HG03442 (cell line): ENCODE results near the gene PIGW.
"Not testable (repeated sequence)": the region's sequence is repeated elsewhere in the genome, so short reads cannot be mapped to it uniquely, and the experiment has no call there.

Source experiments
- ATAC-seq: cut with Tn5 transposase; IDR thresholded peaks from one replicate; pipeline ENCODE4 v1.9.1; 2021; ENCODE audit warnings: mild to moderate bottlenecking, moderate library complexity; ENCODE audit not compliant: unreplicated experiment

The PIGW gene

DNA sequence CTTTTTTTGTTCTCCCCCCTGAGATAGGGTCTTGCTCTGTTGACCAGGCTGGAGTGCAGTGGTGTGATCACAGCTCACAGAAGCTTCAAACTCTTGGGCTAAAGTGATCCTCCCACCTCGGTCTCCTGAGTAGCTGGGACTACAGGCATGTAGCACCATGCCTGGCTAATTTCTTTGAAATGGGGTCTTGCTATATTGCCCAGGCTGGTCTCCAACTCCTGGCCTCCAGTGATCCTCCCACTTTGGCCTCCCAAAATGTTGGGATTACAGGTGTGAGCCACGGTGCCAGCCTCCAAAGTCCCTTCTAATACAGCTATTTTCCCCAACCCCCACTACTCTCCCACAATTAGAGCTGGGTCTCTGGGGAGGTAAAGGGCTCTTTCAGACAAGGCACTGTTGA, 26.3 kb upstream of the PIGW start:
- ATAC-seq: not testable (repeated sequence)

DNA sequence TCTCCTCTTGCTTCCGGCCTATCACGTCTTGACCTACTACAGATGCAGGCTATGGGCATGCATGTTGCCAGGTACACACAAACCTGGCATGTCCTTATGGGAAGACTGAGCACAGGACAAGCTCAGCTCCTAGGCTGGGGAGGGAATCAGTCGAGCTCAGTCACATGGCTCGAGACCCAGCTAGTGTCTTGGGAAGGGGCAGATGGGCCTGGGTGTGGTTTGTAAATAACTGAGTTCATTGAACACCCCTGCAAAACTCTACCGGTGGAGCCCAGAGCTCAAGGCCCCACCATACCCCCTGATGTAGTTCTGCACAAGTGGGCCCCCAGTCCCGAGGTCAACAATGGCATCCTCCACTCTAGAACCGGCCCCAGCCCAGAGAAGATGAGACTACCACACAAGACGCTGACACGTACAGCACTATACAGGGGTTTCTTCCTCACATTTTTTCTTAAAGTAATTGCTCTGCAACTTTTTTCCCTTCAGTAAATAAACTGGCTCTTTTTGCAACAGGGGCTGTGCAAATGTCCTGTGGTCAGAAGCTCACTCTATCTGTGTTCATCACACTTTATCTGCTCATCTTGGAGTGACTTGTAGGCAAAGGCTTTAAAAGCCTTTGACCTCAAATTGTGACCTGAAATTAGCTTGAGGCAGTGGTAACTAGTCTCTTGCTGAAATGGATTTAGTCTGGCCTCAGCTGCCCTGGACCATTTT, 25.4 kb upstream of the PIGW start:
- no peak for ATAC-seq

- ATAC-seq: no peak
Observed at GRCh38 chr17:36510636-36511035, 24.2 kb upstream of the PIGW start.

DNA sequence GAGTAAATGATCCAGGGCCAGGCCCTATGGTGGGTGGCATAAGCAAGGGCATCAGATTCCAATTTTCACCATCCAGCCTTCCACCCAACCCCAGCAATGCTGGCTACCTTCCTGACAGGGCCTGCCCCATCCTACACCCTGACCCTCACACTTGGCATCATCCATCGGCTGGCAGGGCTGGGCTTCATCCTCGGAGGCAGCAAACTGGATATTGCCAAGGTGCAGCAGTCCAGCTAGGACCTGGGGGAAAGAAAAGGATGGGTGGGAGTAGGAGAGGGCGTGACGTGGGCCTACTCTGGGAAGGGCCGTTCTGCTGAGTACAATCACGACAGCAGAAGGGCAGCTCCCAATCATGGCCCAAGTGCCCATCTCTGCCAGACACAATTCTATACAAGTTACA, 23.6 kb upstream of the PIGW start:
- ATAC-seq: no peak

DNA sequence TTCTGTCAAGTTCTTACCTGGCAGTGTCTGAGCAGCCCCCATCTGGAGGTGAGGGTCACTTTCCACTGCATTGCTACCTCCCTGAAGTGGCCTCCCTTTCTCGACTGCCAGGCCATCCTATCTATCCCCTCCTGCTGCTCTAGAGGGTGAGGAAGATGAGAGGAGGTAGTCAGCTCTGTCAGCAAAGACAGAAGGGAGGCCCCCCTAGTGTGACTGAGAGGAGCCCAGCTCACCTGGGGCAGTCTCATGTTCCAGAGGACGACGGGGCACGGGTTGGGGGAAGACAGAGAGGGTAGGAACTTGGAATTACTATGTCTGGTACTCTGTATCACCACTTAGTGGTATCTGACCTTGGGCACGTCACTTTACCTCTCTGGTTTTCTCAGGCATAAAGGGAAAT, 22.1 kb upstream of the PIGW start:
- ATAC-seq: no peak

DNA sequence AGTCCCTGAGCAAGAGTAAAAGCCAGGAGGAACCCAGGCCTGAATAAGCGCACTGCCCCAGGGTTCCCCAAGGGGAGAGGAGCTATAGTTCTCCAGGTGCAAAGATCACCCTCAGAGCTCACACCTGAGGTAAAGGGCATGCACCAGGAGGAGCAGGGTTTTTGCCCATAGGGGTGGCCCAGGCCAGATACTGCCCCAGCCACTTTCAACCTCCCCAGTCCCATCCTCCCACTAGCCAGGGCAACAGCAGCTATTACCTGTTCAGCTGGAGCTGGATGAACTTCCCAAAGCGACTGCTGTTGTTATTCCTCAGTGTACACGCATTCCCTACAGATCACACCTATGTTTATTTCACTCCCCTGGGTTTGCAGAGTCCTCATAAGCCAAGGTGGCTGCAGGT, 19.9 kb upstream of the PIGW start:
- no peak for ATAC-seq

DNA sequence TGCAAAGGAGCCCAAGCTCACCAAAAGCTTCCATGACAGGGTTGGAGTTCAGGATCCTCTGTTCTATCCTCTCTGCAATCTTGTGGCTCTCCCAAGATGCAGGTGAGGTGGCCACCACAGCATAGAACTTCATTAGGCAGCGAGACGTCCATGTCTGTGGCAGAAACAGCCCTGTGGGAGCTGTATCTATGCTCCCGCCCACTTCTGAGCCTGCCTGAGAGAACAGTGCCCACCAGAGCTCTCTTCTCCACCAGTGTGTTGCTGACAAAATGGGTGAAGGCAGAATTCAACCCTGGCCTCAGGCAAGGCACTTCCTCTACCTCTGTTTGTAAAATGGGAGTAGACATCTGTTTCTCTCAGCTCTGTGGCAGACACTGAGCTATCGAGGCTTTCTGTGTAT, 18.9 kb upstream of the PIGW start:
- no peak for ATAC-seq

- no peak for ATAC-seq
Observed at GRCh38 chr17:36523113-36523512, 11.7 kb upstream of the PIGW start.

DNA sequence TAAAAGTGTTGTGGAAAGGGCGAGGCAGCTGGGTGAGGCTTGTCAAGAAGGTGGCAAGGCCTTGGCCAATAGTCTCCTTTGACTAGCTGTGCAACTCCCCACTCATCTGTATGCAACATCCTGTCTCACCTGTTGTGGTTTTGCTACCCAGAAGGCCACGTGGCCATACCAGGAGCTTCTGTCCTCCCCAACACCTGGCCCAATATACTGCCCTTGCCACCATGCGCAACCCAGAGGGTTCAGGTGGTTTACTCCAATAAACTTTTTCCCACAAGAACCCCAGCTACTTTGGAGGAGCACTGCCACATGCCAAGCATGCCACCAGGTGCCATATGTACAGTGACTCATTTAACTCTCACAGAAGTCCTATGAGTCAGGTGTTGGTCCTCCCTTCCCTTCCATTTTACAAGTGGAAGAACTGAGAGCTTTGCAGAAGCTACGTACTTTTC, 10.3 kb upstream of the PIGW start:
- no peak for ATAC-seq

DNA sequence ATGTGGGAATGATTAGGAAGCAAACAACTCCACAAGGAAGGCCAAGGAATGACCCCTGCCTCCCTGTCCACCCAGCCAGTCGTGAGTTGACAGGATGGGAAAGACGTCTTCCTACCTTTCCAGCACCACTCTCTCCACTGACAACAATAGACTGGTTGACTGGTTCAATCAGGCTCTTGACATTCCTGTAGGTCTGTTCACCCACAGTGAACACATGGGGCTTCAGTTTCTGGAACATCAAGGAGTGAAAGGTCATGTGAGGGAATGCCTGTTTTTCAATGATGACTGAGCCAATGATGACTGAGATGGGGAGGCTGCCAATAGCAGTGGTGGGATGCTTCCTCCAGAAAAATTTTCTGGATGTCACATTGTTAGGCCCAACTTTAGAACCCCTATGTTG, 9.7 kb upstream of the PIGW start:
- no peak for ATAC-seq

GRCh38 chr17:36525888-36526287, 8.9 kb upstream of the PIGW start:
- no peak for ATAC-seq

GRCh38 chr17:36527621-36528250, 7.1 kb upstream of the PIGW start:
- no peak for ATAC-seq

DNA sequence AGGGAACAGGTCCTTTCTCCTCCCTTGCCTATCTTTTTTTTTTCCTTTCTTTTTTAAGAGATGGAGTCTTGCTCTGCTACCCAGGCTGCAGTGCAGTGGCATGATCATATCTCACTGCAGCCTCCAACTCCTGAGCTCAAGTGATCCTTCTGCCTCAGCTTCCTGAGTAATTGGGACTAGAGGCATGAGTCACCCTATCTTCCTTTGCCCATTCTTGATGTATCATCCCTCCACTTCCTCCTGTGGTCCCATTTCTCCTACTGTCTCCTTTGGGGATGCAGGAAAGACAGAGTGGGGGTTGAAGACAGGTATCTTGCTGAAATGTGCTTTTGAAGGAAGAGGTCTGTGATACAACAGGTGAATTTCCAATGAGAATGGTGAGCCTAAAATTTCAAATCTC, 5.7 kb upstream of the PIGW start:
- no peak for ATAC-seq

DNA sequence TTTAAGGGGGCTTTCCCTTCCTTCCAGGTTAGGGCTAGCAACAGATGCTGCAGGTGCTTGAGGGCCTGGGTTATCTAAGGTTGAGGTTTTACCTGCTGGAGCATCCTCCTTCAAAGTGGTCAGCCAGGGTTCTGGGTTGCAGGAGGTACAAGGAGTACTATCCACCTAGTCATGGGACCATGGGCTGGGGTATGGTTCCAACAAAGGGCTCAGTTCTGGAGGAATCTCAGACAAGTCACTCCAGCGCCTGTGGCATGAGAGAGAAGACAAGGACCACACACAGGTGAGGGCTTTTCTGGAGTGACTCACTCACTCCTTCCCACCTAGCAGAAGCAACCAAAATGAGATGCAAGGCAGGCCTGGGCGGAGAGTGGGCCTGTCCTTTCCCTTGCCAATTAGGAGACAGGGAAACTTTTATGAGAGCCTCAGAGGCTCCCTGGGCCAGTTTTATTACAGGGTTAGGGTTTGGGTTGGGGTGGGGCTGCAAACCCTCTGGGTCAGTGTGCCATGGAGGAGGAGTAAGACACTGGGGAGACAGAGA, 2.3 kb upstream of the PIGW start:
- ATAC-seq: no peak

DNA sequence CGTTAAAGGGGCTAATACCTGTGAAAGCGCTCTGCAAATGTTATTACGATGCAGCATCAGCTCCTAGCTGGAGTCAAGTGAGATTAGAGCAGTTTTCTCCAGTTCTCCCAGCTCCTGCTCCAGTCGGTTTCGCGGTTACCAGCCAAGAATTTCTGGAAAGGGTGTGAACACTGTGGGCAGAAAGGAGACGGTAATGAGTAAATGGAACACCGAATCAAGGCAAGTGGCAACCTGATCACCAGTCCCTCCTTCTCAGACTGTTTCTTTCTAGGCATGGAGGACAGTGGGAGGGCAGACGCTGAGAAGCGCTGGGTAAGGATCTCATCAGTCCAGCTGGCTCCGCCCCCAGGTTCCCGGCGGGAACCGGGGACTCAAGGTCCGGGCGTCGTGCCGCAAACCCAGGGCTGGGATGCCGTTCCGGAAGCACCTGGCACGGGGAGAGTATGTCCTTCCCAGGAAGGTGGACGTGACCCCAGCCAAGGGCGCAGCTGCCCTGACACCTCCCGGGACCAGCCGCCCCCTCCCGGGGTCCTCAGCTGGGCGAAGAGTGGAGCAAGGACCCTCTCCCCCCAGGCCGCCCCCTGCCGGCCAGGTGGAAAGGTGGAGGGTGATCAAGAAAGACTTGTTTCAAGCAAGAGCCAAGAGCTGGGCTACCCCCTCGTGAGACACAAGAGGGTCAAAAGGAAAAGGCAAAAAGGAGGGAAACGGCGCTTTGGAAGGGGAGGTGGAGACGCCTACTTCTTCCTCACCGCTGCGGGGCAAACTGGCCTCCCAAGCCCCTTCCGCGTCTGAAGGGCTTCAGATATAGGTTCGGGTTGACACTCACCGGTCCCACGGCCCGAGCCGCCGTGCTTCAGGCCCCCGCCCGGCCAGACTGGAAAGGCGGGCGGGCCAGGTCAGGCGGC, 600 bp upstream of the PIGW start:
- peak; percentile 26 for ATAC-seq

DNA sequence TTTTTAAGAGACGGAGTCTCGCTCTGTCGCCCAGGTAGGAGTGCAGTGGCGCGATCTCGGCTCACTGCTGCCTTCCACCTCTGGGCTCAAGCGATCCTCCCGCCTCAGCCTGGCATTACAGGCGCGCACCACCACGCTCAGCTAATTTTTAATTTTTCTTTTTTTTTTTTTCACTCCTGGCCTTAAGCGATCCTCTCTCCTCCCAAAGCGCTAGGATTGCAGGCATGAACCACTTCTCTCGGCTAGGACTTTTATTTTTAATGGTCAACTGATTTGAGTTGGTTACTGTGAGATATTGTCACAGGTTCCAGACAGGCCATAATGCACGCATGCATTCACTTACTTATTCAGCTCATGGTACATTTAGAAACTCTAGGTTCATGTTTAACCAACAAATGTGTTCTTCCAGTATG, 888 bp downstream of the PIGW start:
- ATAC-seq: no peak

GRCh38 chr17:36540696-36541095, 5.9 kb downstream of the PIGW start:
- no peak for ATAC-seq

DNA sequence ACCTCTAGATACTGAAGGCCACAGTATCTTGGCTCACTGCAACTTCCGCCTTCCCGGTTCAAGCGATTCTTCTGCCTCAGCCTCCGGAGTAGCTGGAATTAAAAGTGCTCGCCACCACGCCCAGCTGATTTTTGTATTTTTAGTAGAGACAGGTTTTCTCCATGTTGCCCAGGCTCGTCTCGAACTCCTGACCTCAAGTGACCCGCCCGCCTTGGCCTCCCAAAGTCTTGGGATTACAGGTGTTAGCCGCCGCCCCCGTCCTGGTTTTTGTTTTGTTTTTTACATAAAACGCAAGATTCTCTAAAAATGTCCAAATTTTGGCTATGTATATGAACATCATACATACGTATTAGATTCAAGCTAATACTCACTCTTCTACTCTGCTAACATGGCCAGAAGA, 8.0 kb downstream of the PIGW start:
- ATAC-seq: no peak

DNA sequence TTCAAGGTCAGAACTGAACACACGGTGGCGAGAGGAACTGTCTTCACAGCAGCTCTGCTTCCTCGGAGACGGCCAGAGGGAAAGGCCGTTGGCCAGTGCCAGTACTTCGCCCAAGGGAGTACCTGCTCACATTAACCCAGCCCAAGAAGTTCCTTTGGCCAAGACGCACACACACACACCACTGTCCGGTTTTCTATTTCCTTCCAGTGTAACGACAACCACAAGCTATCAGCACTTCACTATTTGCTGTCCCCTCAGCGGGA, 9.2 kb downstream of the PIGW start:
- ATAC-seq: no peak

GRCh38 chr17:36544307-36545076, 9.7 kb downstream of the PIGW start, which contains the start of gene GGNBP2:
Gene GGNBP2, plus strand, starts transcription at chr17:36544919. Its CDS starts 806 bp downstream, at chr17:36545725.
- ATAC-seq: peak; percentile 50

- ATAC-seq: peak; percentile 37
Observed at GRCh38 chr17:36545077-36545464, 10.3 kb downstream of the PIGW start.
